DND-41 (cell line): ENCODE results near the gene CACNB2.

Source experiments
- ATAC-seq: fragments of 200-7000 bp; cut with Tn5 transposase; 3 replicates; pipeline ENCODE4 v1.9.1; 2021; ENCODE audit warnings: low read depth; ENCODE audit not compliant: insufficient read depth
- DNase-seq: peaks from one replicate; pipeline ENCODE4 v3.0.0-alpha.2; 2020
- H2AFZ ChIP-seq: 2 replicates; pipeline ENCODE4 v1.6.0; 2012; ENCODE audit warnings: low read depth, low read length
- H3K27ac ChIP-seq: 2 replicates; pipeline ENCODE4 v1.5.1; 2012; ENCODE audit warnings: low read length, inconsistent platforms
- H3K27me3 ChIP-seq: fragments of 200-600 bp; sonication (generic); 2 replicates; pipeline ENCODE4 v1.6.0; 2012; ENCODE audit warnings: low read length, mild to moderate bottlenecking, inconsistent platforms; ENCODE audit not compliant: insufficient read depth, poor library complexity
- H3K36me3 ChIP-seq: 2 replicates; pipeline ENCODE4 v1.5.1; 2012; ENCODE audit warnings: low read length, inconsistent platforms; ENCODE audit not compliant: insufficient read depth
- H3K4me1 ChIP-seq: 2 replicates; pipeline ENCODE4 v1.5.1; 2012; ENCODE audit warnings: mild to moderate bottlenecking, low read length; ENCODE audit not compliant: insufficient read depth
- H3K4me2 ChIP-seq: 2 replicates; pipeline ENCODE4 v1.6.0; 2012; ENCODE audit warnings: mild to moderate bottlenecking, moderate library complexity, low read length, inconsistent platforms; ENCODE audit not compliant: insufficient read depth
- H3K4me3 ChIP-seq, 2 experiments: fragments of 200-600 bp in 1 of 2; shearing (Covaris generic) in 1 of 2; 2 replicates each; pipeline ENCODE4 v1.5.1; 2012 to 2016; ENCODE audit warnings: inconsistent platforms in 2 of 2, low read length in 2 of 2, mild to moderate bottlenecking in 2 of 2, low read depth in 1 of 2, moderate library complexity in 1 of 2
- H3K79me2 ChIP-seq: 2 replicates; pipeline ENCODE4 v1.6.0; 2012; ENCODE audit warnings: low read length, inconsistent platforms; ENCODE audit not compliant: insufficient read depth
- H3K9ac ChIP-seq: 2 replicates; pipeline ENCODE4 v1.6.0; 2012; ENCODE audit warnings: low read depth, mild to moderate bottlenecking, inconsistent platforms, low read length, moderate library complexity
- H3K9me3 ChIP-seq: 2 replicates; pipeline ENCODE4 v1.5.1; 2012; ENCODE audit warnings: low read length, moderate library complexity, mild to moderate bottlenecking, inconsistent platforms; ENCODE audit not compliant: insufficient read depth, severe bottlenecking
- H4K20me1 ChIP-seq: 2 replicates; pipeline ENCODE4 v1.6.0; 2012; ENCODE audit warnings: low read length; ENCODE audit not compliant: insufficient read depth
- EZH2 ChIP-seq: IDR thresholded peaks from 3 replicates; pipeline ENCODE4 v1.6.1; 2012; ENCODE audit warnings: borderline replicate concordance, low read depth, mild to moderate bottlenecking, moderate library complexity, low read length, inconsistent platforms; ENCODE audit not compliant: severe bottlenecking
- TF ChIP-seq, protein P1 (sequence below): IDR thresholded peaks from 2 replicates; pipeline ENCODE4 v1.5.1; 2012; ENCODE audit warnings: borderline replicate concordance, low read length, moderate library complexity, mild to moderate bottlenecking; ENCODE audit not compliant: poor library complexity, severe bottlenecking; ENCODE audit errors: extremely low read depth

CACNB2 gene

DNA sequence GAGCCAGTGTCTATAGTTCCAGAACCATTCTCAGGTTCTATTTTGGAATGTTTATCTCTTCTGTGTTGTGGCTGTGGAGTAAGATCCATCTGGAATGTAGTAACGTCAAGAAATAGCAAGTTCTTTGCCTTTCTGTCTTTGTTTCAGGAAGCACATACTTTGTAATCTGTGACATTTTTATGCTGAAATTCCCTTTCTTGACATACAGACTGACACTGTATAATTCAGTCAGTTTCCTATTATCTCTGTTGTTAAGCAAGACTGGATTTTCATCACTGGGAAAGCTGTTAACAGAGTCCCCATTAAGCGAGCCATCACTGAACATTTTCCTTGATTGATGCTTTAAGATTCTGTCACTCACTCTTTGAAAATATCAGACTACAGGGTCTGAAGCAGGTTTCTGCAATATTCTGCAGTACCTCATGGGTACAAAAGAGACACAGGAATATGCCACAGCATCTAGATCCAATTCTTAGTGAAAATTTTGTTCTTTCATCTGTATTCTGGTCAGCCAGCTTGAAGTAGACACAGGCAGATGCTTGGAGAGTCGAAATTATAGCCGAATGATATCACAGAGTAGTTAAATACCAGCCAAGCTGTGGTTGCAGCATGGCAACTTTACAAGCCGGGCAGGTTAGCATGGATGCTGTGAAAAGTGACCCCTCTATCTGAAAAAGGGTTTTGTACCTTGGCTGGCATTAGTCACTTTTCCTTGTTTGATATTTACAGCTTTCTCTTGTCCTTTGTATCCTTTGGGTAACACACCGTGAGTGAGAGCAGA, 62.6 kb downstream of the CACNB2 start:
- no peak overlapping the region for H3K4me3 ChIP-seq
- H3K4me1 ChIP-seq: peaks cover 10% of the 10 kb centered on the region
- H4K20me1 ChIP-seq: no peaks in the 10 kb centered on the region

DNA sequence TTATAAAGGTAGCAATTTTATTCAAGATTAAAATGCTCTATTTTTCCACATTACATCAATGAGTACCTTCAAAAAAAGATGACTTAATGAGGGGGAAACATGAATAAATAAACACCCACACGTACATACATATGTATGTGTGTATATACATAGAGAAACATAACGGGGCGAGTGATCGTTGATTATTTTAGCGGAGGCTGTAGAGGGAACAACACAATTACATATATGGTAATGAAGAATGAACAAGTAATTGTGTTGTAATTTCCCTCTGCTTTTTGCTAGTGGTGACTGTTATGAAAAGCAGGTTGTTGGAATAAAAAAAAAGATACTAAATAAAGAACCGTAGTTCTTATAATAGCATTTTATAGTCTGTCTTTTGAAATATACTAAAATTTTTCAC, 63.2 kb downstream of the CACNB2 start:
- no peaks in the 10 kb centered on the region for H4K20me1 ChIP-seq
- no peaks in the 10 kb centered on the region for H3K9me3 ChIP-seq
- no peak overlapping the region for H3K27ac ChIP-seq
- TF ChIP-seq, protein P1, sequence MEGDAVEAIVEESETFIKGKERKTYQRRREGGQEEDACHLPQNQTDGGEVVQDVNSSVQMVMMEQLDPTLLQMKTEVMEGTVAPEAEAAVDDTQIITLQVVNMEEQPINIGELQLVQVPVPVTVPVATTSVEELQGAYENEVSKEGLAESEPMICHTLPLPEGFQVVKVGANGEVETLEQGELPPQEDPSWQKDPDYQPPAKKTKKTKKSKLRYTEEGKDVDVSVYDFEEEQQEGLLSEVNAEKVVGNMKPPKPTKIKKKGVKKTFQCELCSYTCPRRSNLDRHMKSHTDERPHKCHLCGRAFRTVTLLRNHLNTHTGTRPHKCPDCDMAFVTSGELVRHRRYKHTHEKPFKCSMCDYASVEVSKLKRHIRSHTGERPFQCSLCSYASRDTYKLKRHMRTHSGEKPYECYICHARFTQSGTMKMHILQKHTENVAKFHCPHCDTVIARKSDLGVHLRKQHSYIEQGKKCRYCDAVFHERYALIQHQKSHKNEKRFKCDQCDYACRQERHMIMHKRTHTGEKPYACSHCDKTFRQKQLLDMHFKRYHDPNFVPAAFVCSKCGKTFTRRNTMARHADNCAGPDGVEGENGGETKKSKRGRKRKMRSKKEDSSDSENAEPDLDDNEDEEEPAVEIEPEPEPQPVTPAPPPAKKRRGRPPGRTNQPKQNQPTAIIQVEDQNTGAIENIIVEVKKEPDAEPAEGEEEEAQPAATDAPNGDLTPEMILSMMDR: no peak
- no peak for TF ChIP-seq EZH2
- H2AFZ ChIP-seq: no peak overlapping the region
- no peaks in the 10 kb centered on the region for H3K27me3 ChIP-seq
- H3K79me2 ChIP-seq: no peaks in the 10 kb centered on the region
- H3K4me3 ChIP-seq: no peak overlapping the region
- no peak for ATAC-seq
- DNase-seq: no peak
- H3K36me3 ChIP-seq: no peaks in the 10 kb centered on the region
- no peak overlapping the region for H3K9ac ChIP-seq
- no peak overlapping the region for H3K4me2 ChIP-seq
- H3K4me1 ChIP-seq: peaks cover 10% of the 10 kb centered on the region

More for the DNA sequence above, 62.6 kb downstream of the CACNB2 start:
- no peak overlapping the region for H3K4me2 ChIP-seq
- ATAC-seq: no peak
- no peak overlapping the region for H2AFZ ChIP-seq
- no peak overlapping the region for H3K27ac ChIP-seq
- no peaks in the 10 kb centered on the region for H3K27me3 ChIP-seq
- no peaks in the 10 kb centered on the region for H3K36me3 ChIP-seq
- no peaks in the 10 kb centered on the region for H3K9me3 ChIP-seq
- H3K79me2 ChIP-seq: no peaks in the 10 kb centered on the region
- H3K9ac ChIP-seq: no peak overlapping the region
- TF ChIP-seq, protein P1: no peak
- TF ChIP-seq EZH2: no peak
- DNase-seq: no peak

DNA sequence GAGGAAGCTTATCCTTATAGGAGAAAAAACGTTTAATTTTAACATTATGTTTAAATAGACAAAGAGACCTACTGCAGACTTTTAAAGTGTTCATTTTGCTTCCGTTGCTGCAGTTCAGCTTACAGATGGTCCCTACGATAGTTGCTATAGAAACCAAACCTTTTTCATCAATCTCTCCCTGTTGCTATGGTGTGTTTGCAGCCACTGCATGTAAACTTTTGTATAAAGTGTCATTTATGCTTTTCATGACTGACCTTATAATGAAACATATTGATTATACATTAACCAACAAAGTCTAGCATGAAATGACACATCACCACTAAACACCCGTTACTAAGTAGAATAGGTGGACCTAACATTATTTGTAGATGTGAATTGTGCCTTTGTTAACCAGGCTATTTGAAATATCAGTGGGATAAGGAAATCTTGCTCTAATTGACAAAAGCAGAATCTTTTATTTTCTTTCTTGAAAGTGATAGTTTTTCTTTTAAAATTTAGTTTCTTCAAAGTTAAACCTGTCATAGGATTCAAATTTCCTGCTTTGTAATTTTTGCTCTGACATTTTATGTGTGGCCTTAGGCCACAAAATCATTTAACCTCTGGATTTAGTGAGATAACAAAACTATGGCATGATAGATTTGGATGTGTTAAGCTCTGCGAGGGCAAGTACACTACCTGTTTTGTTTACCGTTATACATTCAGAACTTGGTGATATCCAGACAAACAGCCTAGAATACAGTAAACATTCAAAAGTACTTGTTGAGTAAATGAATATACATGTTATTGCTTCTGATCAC, 64.0 kb downstream of the CACNB2 start:
- H3K4me2 ChIP-seq: no peak overlapping the region
- H2AFZ ChIP-seq: no peak overlapping the region
- no peaks in the 10 kb centered on the region for H3K36me3 ChIP-seq
- DNase-seq (no peak), ATAC-seq (peak; percentile 62; the same call in 2 of the 3 replicates)
- TF ChIP-seq EZH2: no peak
- TF ChIP-seq, protein P1: no peak
- no peak overlapping the region for H3K4me3 ChIP-seq
- peaks cover 10% of the 10 kb centered on the region for H3K4me1 ChIP-seq
- no peak overlapping the region for H3K27ac ChIP-seq
- H3K9ac ChIP-seq: no peak overlapping the region
- no peaks in the 10 kb centered on the region for H3K79me2 ChIP-seq
- H3K9me3 ChIP-seq: no peaks in the 10 kb centered on the region
- H3K27me3 ChIP-seq: no peaks in the 10 kb centered on the region
- H4K20me1 ChIP-seq: no peaks in the 10 kb centered on the region
